GM12878 (cell line): ENCODE measurements around the gene TNFRSF11A. TPM values are rescaled to one million over a fixed set of nuclear protein-coding genes. Genes with fewer than 3 reads are reported as not detected.

Experiments used
- ATAC-seq: fragments of 200-7000 bp; cut with Tn5 transposase; 3 replicates; pipeline ENCODE4 v1.9.1; 2020; ENCODE audit warnings: mild to moderate bottlenecking, moderate library complexity
- BruUV-seq: library from RNA; stranded (reverse); fragments of 400-500 nt; replicated peaks from 2 replicates; lab custom pipeline; 2021; lab: Mats Ljungman, UMichigan
- CTCF ChIA-PET: fragments of 300-600 bp; sonication (Branson Sonifier 250); formaldehyde crosslinking; extraction: SDS; loops from one replicate; lab custom pipeline; 2021; ENCODE audit warnings: inconsistent platforms; lab: Yijun Ruan, JAX
- POLR2A ChIA-PET: fragments of 350-600 bp; formaldehyde crosslinking; extraction: SDS; loops from one replicate; lab custom pipeline; 2021; ENCODE audit warnings: inconsistent platforms; lab: Charles Lee
- RAD21 ChIA-PET: fragments of 300-600 bp; sonication (Branson Sonifier 250); formaldehyde crosslinking; loops from one replicate; lab custom pipeline; 2023; ENCODE audit warnings: antibody characterized with exemption; ENCODE audit not compliant: unreplicated experiment; lab: Charles Lee
- SMC1A ChIA-PET: fragments of 300-600 bp; sonication (Branson Sonifier 250); formaldehyde crosslinking; loops from one replicate; lab custom pipeline; 2023; ENCODE audit not compliant: unreplicated experiment, uncharacterized antibody; lab: Charles Lee
- DNase-seq: peaks from one replicate; pipeline ENCODE4 v3.0.0-alpha.2; 2011; ENCODE audit warnings: low read depth, low spot score
- FAIRE-seq: peaks from 3 replicates; lab custom pipeline; 2011; peaks lifted over from hg19 to GRCh38; lab: Jason Lieb, UNC
- H2AFZ ChIP-seq: 2 replicates; pipeline ENCODE4 v1.6.0; 2011; ENCODE audit warnings: low read depth, low read length, control low read depth; ENCODE audit not compliant: control insufficient read depth
- H3K27ac ChIP-seq: 2 replicates; pipeline ENCODE4 v1.5.1; 2011; ENCODE audit warnings: control low read depth; ENCODE audit not compliant: control insufficient read depth, insufficient read depth
- H3K27me3 ChIP-seq, 2 experiments: replicated peaks in 1 of 2; 2 replicates each; pipeline versions ENCODE4 v1.6.0 to v1.6.1; 2011; ENCODE audit warnings: low read length in 1 of 2; ENCODE audit not compliant: control insufficient read depth in 2 of 2, insufficient read depth in 2 of 2
- H3K36me3 ChIP-seq, 2 experiments: 2 replicates each; pipeline ENCODE4 v1.5.1; 2011; ENCODE audit warnings: low read length in 1 of 2; ENCODE audit not compliant: control insufficient read depth in 2 of 2, insufficient read depth in 2 of 2
- H3K4me1 ChIP-seq: 2 replicates; pipeline ENCODE4 v1.6.1; 2011; ENCODE audit warnings: mild to moderate bottlenecking, low read length, moderate library complexity, mixed read lengths; ENCODE audit not compliant: control insufficient read depth, insufficient read depth
- H3K4me2 ChIP-seq: 2 replicates; pipeline ENCODE4 v1.6.0; 2011; ENCODE audit warnings: control low read depth; ENCODE audit not compliant: control insufficient read depth, insufficient read depth
- H3K4me3 ChIP-seq: fragments of 200-600 bp; sonication (generic); 2 replicates; pipeline ENCODE4 v1.5.1; 2016
- H3K79me2 ChIP-seq: 2 replicates; pipeline ENCODE4 v1.6.0; 2011; ENCODE audit warnings: low read length; ENCODE audit not compliant: control insufficient read depth, insufficient read depth
- H3K9ac ChIP-seq: 2 replicates; pipeline ENCODE4 v1.8.0; 2011; ENCODE audit warnings: low read length, control low read depth, mixed read lengths; ENCODE audit not compliant: control insufficient read depth, insufficient read depth
- H3K9me3 ChIP-seq: replicated peaks from 3 replicates; pipeline ENCODE4 v1.5.1; 2011; ENCODE audit warnings: mild to moderate bottlenecking, low read length; ENCODE audit not compliant: control insufficient read depth, insufficient read depth
- H4K20me1 ChIP-seq: 2 replicates; pipeline ENCODE4 v1.6.0; 2011; ENCODE audit not compliant: control insufficient read depth, insufficient read depth
- BCL11A ChIP-seq: IDR thresholded peaks from 2 replicates; pipeline ENCODE4 v1.6.1; 2011; ENCODE audit warnings: low read depth, low read length
- CTCF ChIP-seq, 3 experiments: IDR thresholded peaks in 2 of 3; conservative IDR thresholded peaks in 1 of 3; 2 replicates each; pipeline ENCODE4 v1.5.1; 2011; ENCODE audit warnings: low read depth in 3 of 3, low read length in 3 of 3, mild to moderate bottlenecking in 3 of 3, control low read depth in 2 of 3, moderate library complexity in 2 of 3, inconsistent platforms in 1 of 3, mixed read lengths in 1 of 3; ENCODE audit not compliant: control insufficient read depth in 2 of 3, insufficient read depth in 1 of 3; ENCODE audit errors: extremely low read depth in 1 of 3
- DPF2 ChIP-seq: fragments of 450-650 bp; IDR thresholded peaks from 2 replicates; pipeline ENCODE4 v1.6.1; 2017; ENCODE audit warnings: mild to moderate bottlenecking
- HDGF ChIP-seq: fragments of 450-650 bp; IDR thresholded peaks from 2 replicates; pipeline ENCODE4 v1.6.1; 2016; ENCODE audit warnings: antibody characterized with exemption
- HSF1 ChIP-seq: fragments of 150-350 bp; IDR thresholded peaks from 2 replicates; pipeline ENCODE4 v1.6.1; 2014; ENCODE audit warnings: mild to moderate bottlenecking, low read depth, low read length
- RELB ChIP-seq: fragments of 450-650 bp; IDR thresholded peaks from 2 replicates; pipeline ENCODE4 v1.6.1; 2017; ENCODE audit warnings: low read depth, mild to moderate bottlenecking, moderate library complexity
- WGBS: methylation state at CpG from one replicate; pipeline ENCODE4 v1.1.6; 2016; ENCODE audit warnings: low lambda C conversion rate; ENCODE audit not compliant: insufficient replicate concordance, insufficient coverage; ENCODE audit errors: missing lambda C conversion rate; 5-methylcytosine and 5-hydroxymethylcytosine counted together
- in situ Hi-C: fragments of 300-500 bp; cut with MboI; formaldehyde crosslinking; loops from 9 replicates; pipeline ENCODE4 v1.14.3; 2018; ENCODE audit warnings: mixed read lengths
- intact Hi-C: fragments of 100-400 bp; cut with micrococcal nuclease; formaldehyde crosslinking; loops from one replicate; pipeline ENCODE4 v1.14.2; 2022; ENCODE audit not compliant: unreplicated experiment
- polyA plus RNA-seq, 11 experiments: library from polyadenylated mRNA; depleted of rRNA in 4 of 11; unstranded in 6 of 11; stranded (reverse) in 5 of 11; fragments of >200 nt; fragmentation: Nextera tagmentation in 4 of 11; fragmentation: Illumina TruSeq in 1 of 11; extraction: Ambion mirVana in 4 of 11; extraction: Trizol in 1 of 11; gene quantifications; 1 replicate in 1 of 11; 2 replicates in 10 of 11; pipeline versions ENCODE4 v1.2.1 to v1.2.3, GENCODE V29; 2011 to 2016; ENCODE audit warnings: inconsistent platforms in 2 of 11, missing spikeins in 2 of 11, low read depth in 1 of 11
- total RNA-seq, 4 experiments: library from RNA; depleted of rRNA in 3 of 4; stranded (reverse); fragments of >200 nt in 3 of 4; fragmentation: Illumina TruSeq in 1 of 4; extraction: Trizol in 1 of 4; gene quantifications; 2 replicates each; pipeline versions ENCODE4 v1.2.1 to v1.2.3, GENCODE V29; 2013 to 2021

Gene TNFRSF11A
- total and polyA plus RNA-seq, 10 of the 15 experiments (the other 5 are each of a cell fraction or from before 2014, with no cell fraction given), result 0.07 to 4.0 (median 0.23) TPM

- Histone ChIP-seq H3K9ac (no peak overlapping the region), H3K4me1 (no peaks in the 10 kb centered on the region), H4K20me1 (no peaks in the 10 kb centered on the region), H2AFZ (no peak overlapping the region), H3K79me2 (no peaks in the 10 kb centered on the region), H3K27ac (no peak overlapping the region), H3K4me2 (no peak overlapping the region), H3K9me3 (no peaks in the 10 kb centered on the region), H3K36me3 (peaks cover 2 to 12% of the 10 kb centered on the region in 2 experiments; a peak in 3 of 4 replicates), H3K27me3 (no peaks in the 10 kb centered on the region), H3K4me3 (no peak overlapping the region)
- WGBS, result 70% methylated on average over 1 of the region's 1 CpG
- no TSS peak for BruUV-seq
- RAD21 ChIA-PET, result no interaction called here
- CTCF ChIA-PET, result interaction anchor here (0.8 kb wide), 2 partner anchors 14 to 40 kb away, joined by 3 to 4 read pairs; no protein-coding TSS in a partner anchor
- POLR2A ChIA-PET, result no interaction called here
- FAIRE-seq (peak; percentile 72), ATAC-seq (no peak; the same call in 2 of the 3 replicates), DNase-seq (no peak)
- in situ Hi-C loops, result no loop called here
- SMC1A ChIA-PET, result interaction anchor here (0.6 to 0.9 kb wide), 2 partner anchors 20 to 194 kb away, joined by 3 to 4 read pairs; no protein-coding TSS in a partner anchor
- no peak for TF ChIP-seq HDGF
- intact Hi-C loops, result no loop called here
These were observed 12.3 kb upstream of the TNFRSF11A start for GRCh38 chr18:62312851-62313250.

GRCh38 chr18:62318228-62319180 is 6.6 kb upstream of the TNFRSF11A start:
- Histone ChIP-seq H3K4me3 (no peak overlapping the region), H3K27me3 (no peaks in the 10 kb centered on the region), H3K36me3 (no peaks in the 10 kb centered on the region), H3K27ac (no peak overlapping the region), H3K4me2 (no peak overlapping the region), H4K20me1 (no peaks in the 10 kb centered on the region), H3K9me3 (no peaks in the 10 kb centered on the region), H2AFZ (no peak overlapping the region), H3K79me2 (no peaks in the 10 kb centered on the region), H3K9ac (no peak overlapping the region), H3K4me1 (no peaks in the 10 kb centered on the region)
- no peak for FAIRE-seq
- CTCF ChIA-PET, result no interaction called here
- intact Hi-C loops, result no loop called here
- POLR2A ChIA-PET, result no interaction called here
- ATAC-seq, result no peak
- in situ Hi-C loops, result no loop called here
- BruUV-seq, result no TSS peak
- SMC1A ChIA-PET, result no interaction called here
- WGBS, result 34% methylated on average over 4 of the region's 4 CpGs
- DNase-seq, result no peak
- RAD21 ChIA-PET, result no interaction called here
- TF ChIP-seq DPF2, result no peak
- no peak for TF ChIP-seq CTCF (IDR thresholded peaks at IDR 0.05 in 2 of 3, conservative IDR thresholded peaks at IDR 0.05 in 1 of 3; ENCODE audit: control insufficient read depth in 2 of 3, extremely low read depth in 1 of 3, insufficient read depth in 1 of 3, low read depth in 3 of 3, low read length in 3 of 3)
- no peak for TF ChIP-seq BCL11A
- no peak for TF ChIP-seq HSF1
- TF ChIP-seq RELB, result no peak
